Activated effector memory CD4-positive, alpha-beta T cell treated with Interleukin-2 at 50 U/mL for 16 hours (primary cell): ENCODE measurements around the gene ZNF600.
"Not testable (repeated sequence)": the region's sequence is repeated elsewhere in the genome, so short reads cannot be mapped to it uniquely, and the experiment has no call there.

Experiments
- DNase-seq: peaks from one replicate; pipeline ENCODE4 v3.0.0-alpha.2; 2020

Gene ZNF600

GRCh38 chr19:52786464-52787354 is at the start of gene ZNF600:
ZNF600 (minus strand) TSS chr19:52786791; CDS start chr19:52778888, 7,903 bp downstream.
- DNase-seq: peak; percentile 81

GRCh38 chr19:52834289-52834688 is 47.7 kb upstream of the ZNF600 start:
- DNase-seq: not testable (repeated sequence)

- not testable (repeated sequence) for DNase-seq
Measured at GRCh38 chr19:52833541-52833940, 47.0 kb upstream of the ZNF600 start.

- DNase-seq: not testable (repeated sequence)
Measured at GRCh38 chr19:52829866-52830265, 43.3 kb upstream of the ZNF600 start.

- no peak for DNase-seq
Measured at GRCh38 chr19:52825765-52826164, 39.2 kb upstream of the ZNF600 start.

- DNase-seq: no peak
Measured at GRCh38 chr19:52823676-52824075, 37.1 kb upstream of the ZNF600 start.

- DNase-seq: peak; percentile 52
Measured at GRCh38 chr19:52821204-52821960, 34.8 kb upstream of the ZNF600 start, which contains the start of gene ZNF28. ZNF28 (minus strand) TSS chr19:52821633; CDS start chr19:52817958, 3,675 bp downstream.

GRCh38 chr19:52820472-52821203 is 34.0 kb upstream of the ZNF600 start:
- not testable (repeated sequence) for DNase-seq

- DNase-seq: no peak
Measured at GRCh38 chr19:52809801-52810200, 23.2 kb upstream of the ZNF600 start.

GRCh38 chr19:52799950-52800640 is 13.5 kb upstream of the ZNF600 start:
- DNase-seq: not testable (repeated sequence)

GRCh38 chr19:52789440-52789839 is 2.8 kb upstream of the ZNF600 start:
- no peak for DNase-seq

GRCh38 chr19:52786078-52786463 is 520 bp downstream of the ZNF600 start:
- no peak for DNase-seq

- DNase-seq: no peak
Measured at GRCh38 chr19:52785506-52785905, 1.1 kb downstream of the ZNF600 start.

- DNase-seq: not testable (repeated sequence)
Measured at GRCh38 chr19:52782864-52783263, 3.7 kb downstream of the ZNF600 start.

- DNase-seq: peak; percentile 12
Measured at GRCh38 chr19:52778811-52779210, 7.8 kb downstream of the ZNF600 start.

- DNase-seq: not testable (repeated sequence)
Measured at GRCh38 chr19:52756447-52756846, 30.1 kb downstream of the ZNF600 start.

- DNase-seq: no peak
Measured at GRCh38 chr19:52749780-52750179, 36.8 kb downstream of the ZNF600 start.

- no peak for DNase-seq
Measured at GRCh38 chr19:52748336-52748950, 38.1 kb downstream of the ZNF600 start.

GRCh38 chr19:52745919-52746318 is 40.7 kb downstream of the ZNF600 start:
- not testable (repeated sequence) for DNase-seq

GRCh38 chr19:52743091-52743490 is 43.5 kb downstream of the ZNF600 start:
- no peak for DNase-seq

GRCh38 chr19:52742516-52742915 is 44.1 kb downstream of the ZNF600 start:
- DNase-seq: no peak

- no peak for DNase-seq
Measured at GRCh38 chr19:52741951-52742485, 44.6 kb downstream of the ZNF600 start.
